HG03066 (cell line): ENCODE data around the gene ANKRD44.

Source experiments
- ATAC-seq: cut with Tn5 transposase; IDR thresholded peaks from one replicate; pipeline ENCODE4 v1.9.1; 2021; ENCODE audit warnings: low read depth; ENCODE audit not compliant: unreplicated experiment

Gene ANKRD44

GRCh38 chr2:197322724-197323720 lies 12.4 kb upstream of the ANKRD44 start:
- ATAC-seq: peak; percentile 51

GRCh38 chr2:197322143-197322542 lies 11.6 kb upstream of the ANKRD44 start:
- no peak for ATAC-seq

DNA sequence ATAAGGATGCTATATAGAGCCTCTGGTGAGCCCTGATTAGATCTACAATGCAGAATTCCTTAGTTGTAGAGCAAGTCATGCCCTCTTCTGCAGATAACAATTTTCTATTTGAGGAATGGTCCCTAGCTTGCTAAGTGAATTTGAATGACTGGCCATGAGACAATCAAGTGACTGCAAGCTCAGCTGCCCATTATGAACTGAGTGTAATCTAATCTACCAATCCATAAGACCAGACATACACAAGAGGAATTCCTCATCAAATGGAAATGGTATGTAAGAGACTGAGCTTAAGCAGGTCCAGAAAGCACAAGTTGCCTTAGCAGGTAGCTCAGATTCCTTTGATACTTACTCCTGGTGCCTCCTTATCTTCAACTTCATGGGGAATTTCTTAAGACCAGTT lies 4.8 kb upstream of the ANKRD44 start:
- no peak for ATAC-seq

- no peak for ATAC-seq
Observed at GRCh38 chr2:197312186-197312585, 1.6 kb upstream of the ANKRD44 start.

GRCh38 chr2:197311421-197312033 lies 947 bp upstream of the ANKRD44 start:
- no peak for ATAC-seq

DNA sequence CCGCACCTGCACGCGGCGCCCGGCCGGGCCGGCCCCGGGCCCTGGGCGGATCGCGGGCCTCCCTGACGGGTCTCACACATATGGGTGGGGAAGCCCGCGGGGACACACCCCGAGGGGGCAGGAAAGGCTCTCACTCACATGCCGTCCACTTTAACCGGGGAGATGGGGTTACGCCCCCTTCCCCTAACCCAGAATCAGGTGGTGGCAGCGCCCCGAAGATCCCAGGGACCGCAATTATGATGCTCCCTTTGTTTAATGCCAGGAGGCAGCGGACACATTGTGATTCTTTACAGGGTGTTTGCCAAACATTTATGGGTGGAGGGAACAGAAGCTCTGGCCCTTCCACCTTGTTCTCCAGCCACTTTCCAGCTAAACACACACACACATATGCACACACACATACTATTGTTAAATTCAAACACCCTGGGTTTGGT lies 424 bp upstream of the ANKRD44 start:
- no peak for ATAC-seq

GRCh38 chr2:197309691-197310231 lies 819 bp downstream of the ANKRD44 start:
- no peak for ATAC-seq

DNA sequence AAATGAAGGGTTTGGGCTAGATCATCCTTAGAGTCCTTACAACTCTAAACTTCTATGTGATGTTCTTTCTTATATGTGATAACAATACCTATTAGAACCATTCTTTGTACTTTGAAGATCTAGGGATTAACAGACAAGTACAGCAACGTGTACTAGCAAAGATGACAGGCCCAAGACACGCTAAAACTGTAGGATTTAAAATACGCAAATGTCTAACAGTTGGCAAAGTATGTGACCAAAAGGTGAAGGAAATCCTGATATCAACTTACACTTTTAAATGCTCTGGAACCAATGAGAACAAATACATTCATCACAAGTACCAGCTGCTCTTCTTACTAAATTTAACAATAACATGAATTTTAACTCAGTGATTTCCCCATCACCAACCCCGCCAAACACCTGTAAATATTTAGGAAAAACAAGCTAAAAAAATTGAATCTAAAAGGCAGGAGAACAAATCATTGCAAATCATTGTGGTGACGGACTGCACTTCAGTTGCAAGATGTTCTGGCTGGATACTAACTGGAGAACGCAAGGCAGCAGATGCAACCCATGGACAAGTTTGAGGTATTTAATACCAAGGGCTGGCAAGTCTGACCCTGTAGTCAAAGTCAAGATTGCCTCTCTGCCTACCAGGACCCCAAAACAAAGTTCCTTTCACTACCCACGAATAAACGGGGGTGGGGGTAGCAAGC lies 1.4 kb downstream of the ANKRD44 start:
- no peak for ATAC-seq

GRCh38 chr2:197308585-197308984 lies 2.0 kb downstream of the ANKRD44 start:
- ATAC-seq: no peak

GRCh38 chr2:197307933-197308521 lies 2.6 kb downstream of the ANKRD44 start:
- peak; percentile 30 for ATAC-seq

DNA sequence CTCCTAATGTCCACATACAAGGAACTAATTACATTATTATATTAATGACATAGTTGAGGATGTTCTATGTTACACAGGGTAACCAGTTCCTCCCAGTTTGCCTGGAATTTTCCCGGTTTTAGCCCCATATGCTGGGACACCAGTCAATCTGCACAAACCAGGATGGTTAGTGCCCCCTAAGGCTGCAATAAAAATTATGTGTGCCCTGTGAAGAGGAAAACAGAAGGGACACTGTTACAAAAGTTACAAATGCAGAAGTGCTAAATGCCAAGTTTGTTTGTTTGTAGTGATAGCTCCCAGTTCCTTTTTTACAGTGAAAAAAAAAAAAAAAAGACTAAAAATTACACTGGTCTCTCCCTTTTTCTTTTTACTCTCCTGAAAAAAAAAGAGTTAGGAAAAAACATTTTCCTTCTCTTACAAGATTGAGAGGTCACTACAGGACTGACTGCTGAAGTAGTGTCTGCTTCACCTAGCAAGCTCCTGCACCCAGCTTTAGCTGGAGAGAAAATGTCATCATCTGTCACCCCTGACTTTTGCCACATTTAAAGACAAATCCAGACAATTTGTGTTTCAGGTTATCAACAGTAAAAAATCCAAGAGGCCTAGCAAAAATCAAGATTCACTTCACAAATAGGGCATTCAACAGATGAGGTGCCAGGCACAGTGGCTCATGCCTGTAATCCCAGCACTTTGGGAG lies 3.2 kb downstream of the ANKRD44 start:
- no peak for ATAC-seq

DNA sequence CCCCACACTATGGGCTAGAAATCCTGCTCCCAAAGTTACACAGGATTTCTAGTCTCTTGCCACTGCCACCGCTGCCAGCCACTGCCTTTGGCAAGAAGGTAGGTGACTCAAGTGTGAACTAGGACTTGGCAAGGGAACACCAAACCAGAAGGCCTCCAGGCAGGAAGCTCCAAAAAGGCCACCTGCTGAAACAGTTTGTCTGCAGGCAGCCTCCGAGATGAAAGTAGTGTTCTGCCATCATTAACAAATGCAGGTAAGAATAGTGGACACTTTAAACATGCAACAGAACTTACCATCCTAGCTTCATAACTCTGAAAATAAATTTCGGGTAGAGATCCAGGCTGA lies 3.9 kb downstream of the ANKRD44 start:
- ATAC-seq: no peak

DNA sequence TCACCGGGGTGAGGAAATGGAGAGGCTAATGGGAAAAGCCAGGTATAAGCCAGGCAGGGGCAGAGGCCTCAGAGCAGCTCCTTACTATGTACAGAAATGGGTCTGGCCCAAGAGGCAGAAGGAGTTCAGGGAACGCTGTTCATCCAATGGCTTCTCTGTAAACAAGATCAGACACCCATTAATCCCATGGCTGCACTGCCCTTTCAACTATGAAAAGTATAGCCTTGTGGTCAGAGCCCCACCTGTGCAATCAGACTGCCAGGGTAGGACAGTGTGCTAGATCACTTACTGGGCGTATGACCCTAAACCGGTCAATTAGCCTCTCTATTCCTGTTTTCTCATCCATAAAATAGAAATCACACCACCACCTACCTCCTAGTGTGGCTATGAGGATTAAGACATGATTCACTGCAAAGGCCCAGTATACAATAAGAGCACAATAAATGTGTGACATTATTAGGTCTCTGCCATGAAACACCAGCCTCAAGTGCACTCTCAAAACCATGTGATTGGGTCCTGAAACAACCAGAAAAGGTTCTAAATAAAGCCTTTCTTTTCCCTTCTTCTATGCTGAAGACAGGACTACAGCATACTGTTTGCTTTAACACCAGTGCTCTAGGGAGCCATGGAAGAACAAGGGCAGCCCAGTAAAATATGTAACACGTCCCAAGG lies 4.4 kb downstream of the ANKRD44 start:
- no peak for ATAC-seq

- no peak for ATAC-seq
Observed at GRCh38 chr2:197304556-197305011, 6.0 kb downstream of the ANKRD44 start.

DNA sequence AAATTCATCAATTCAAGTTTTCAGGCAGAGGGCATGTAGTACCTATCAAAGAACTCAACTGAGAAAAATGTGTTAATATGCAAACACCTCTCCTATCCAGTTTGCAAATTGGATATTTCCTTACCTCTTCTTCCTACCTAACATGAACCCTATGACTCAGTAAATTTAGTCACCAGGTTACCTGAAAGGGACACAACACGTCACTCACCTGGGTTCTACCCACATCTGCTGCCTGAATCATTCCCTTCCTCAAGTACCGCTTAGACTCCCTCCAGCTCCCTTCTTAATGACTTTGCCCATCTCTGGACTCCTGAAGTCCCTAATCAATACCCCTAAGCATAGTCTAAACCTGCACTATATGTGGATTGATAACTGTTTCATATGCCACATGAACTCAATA lies 10.4 kb downstream of the ANKRD44 start:
- ATAC-seq: no peak

DNA sequence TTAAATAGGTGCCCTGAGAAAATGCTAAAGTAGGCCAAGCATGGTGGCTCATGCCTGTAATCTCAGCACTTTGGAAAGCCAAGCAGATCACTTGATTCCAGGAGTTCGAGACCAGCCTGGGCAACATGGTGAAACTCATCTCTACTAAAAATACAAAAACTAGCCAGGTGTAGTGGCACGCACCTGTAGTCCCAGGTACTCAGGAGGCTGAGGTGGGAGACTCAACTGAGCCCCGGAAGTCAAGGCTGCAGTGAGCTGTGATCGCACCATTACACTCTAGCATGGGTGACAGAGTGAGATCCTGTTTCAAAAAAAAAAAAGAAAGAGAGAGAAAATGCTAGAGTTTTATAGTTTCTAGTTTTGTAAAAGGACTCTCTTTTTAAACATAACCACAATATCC lies 12.0 kb downstream of the ANKRD44 start:
- ATAC-seq: no peak

DNA sequence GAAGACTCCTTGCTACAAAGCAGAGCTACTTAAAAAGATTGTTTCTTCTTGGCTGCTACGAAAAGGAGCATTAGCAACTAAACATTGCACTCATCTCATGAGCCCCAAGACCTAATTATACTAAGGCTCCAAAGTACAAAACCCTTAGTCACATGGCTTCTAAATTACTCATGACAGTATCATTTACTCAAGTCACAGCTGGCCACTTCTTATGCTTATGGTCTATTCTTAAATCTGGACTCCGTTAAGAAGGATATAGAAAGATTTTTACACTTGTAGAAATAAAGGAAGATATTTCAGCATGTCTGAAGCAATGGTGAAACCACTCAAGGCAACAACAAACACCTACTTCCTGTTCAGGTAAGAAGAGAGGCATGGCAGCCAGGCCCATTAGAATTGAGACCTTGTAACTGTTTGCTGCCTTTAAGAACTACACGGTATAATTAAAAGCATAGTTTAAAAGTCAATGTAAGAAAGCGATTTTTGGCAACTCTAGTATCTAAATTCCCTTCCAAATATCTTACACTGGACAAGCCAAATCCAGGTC lies 12.7 kb downstream of the ANKRD44 start:
- ATAC-seq: no peak

DNA sequence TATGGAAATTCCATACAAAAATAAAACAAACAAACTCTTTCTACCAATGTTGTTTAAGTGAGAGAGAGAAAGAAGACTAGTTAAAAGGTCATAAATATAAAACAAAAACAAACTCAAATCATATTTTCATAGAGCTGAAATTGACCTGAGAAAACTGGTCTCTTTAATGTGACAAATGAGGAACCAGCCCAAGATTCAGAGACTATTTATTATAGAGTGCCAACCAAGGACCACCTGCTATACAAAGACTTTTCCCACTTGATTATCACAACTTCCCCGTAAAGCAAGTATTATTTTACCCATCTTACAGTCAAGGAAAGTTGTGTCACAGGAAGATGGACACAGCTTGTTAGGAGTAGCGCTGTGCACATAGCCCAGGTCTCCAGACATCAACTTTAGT lies 13.3 kb downstream of the ANKRD44 start:
- no peak for ATAC-seq

DNA sequence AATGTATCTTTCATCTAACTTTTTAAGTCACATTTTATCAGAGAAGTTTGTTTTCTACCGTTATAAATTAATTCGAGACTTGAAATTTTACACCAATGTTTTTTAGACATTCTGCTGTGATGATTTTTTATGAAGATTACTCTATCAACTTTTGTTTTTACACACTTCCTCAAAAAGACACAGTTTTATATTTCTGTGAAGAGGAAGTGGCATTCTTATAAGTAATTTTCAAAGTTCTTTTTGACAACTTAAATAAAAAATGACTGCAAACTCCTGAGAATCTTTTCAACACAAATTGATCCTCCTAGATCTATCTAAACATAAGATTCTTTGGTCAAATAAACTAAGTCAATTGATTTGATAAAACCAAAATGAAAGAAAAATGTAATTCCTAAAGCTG lies 13.7 kb downstream of the ANKRD44 start:
- no peak for ATAC-seq
